ENCODE data around the gene CANT1.
A peak's percentile ranks its signal among the peaks of the same experiment; 100 is the strongest.

CANT1 gene

DNA sequence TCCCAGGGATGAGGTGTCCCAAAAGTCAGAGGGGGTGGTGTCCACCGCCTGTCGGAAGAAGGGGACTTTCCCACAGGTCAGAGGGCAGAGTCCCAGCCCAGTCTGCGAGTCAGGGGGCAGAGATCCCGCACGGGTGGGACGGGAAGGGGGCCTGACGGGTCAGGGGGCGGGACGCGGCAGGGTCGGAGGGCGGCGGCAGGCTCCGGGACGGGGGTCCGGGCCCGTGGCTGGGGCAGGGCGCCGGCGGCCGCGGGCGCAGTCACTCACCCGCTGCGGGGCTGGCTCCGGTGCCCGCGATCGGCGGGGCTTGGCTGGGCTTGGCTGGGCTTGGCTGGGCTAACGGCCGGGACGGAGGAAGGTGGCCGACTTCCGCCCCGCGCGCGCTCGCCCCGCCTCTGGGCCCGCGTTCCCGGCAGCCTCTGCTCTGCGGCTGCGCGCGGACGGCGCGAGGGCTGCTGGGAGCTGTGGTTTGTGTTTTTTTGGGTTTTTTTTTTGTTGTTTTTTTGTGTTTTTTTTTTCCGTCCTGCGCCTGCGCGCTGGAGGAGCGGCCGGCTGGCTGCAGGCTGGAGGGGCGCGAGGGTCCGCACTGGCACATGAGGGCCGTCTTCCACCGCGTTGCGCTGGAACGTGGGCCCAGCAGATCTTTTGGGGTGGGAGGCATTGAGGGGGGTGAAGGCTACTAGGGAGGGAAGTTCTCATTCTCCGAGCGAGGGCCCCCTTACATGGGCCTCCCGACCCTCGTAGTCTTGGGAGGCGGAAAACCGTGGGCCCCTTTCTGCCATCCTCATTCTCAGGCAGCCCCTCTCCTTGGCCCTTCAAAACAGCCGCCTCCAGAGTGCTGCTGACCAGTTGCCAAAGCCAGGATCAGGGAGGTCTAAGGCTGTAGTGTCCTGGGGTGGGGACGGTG, at the start of gene CANT1:
Gene CANT1, minus strand, starts transcription at position 368 of the 907 bp plus-strand sequence. CDS start 12,142 bp downstream, outside the sequence.
- DNase-seq (ENCODE audit: low read depth, low spot score): peak; percentile 93

DNA sequence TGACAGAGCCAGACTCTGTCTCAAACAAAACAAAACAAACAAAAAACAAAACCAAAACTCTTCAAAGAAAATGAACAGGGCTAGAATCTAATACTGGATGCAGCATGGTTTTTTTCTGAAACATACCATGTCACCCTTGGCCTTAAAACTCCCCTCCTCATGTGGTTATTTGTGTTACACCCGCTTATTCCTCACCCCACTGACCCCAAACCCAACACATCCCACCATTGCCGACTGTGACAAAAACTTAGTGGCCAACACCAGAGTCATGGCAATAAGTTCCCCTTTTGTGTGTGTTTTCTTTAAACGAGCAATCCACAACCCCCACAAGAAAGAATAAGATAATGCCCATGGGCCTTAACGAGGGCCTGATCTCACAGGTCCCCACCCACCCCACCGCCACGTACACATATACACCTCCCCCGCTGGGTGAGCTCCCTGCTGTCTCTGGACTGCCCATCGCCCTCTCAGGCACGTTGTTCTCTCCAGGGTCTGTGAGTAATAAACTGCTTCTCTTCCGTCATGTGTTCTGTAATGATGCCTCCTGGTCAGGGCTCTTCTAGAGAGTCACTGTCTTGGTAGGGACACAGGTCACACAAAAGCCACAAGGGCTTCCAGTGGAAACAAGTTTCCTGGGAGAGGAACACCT, 48.3 kb upstream of the CANT1 start:
- no peak for DNase-seq (ENCODE audit: low read depth, low spot score)

DNA sequence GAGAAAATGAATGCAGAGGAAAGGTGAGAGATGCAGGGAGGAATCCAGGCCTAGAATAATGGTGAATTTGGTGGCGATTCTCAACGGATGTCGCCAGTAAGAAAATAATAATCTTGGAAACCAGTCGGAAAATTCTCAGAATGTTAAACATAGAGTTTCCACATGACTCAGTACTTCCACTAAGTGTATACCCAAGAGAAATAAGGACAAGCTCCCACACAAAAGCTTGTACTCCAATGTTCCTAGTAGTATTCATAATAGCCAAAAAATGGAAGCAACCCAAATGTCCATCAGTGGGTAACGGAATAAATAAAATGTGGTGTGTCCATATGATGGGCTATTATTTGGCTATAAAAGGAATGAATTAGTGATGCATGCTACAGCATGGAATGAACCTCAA, 45.6 kb upstream of the CANT1 start:
- no peak for DNase-seq (ENCODE audit: low read depth, low spot score)

GRCh38 chr17:79054200-79054960, 44.8 kb upstream of the CANT1 start:
- no peak for DNase-seq (ENCODE audit: low read depth, low spot score)

GRCh38 chr17:79053251-79053925, 43.8 kb upstream of the CANT1 start:
- DNase-seq (ENCODE audit: low read depth, low spot score): no peak

- no peak for DNase-seq (ENCODE audit: low read depth, low spot score)
These were observed 42.6 kb upstream of the CANT1 start for GRCh38 chr17:79052131-79052530.

DNA sequence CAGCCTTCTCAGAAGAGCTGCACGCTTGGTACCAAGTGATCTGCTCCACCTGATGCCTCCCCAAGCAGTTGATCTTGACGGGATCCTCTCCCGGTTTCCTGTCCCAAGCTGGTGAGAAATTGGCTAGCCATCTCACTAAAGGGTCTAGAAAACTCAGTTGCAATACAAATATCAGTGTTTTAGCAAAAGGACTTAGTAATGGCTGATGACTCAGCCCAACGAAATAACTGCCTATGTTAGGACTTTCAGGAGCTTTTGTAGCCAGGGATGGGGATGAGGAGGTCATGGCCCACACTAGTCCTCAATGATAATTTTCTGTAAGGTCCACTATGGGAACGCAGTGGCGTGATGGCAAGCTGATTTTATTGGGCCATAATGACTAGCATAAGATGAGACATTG, 41.7 kb upstream of the CANT1 start:
- DNase-seq (ENCODE audit: low read depth, low spot score): no peak

GRCh38 chr17:79050551-79050950, 41.0 kb upstream of the CANT1 start:
- no peak for DNase-seq (ENCODE audit: low read depth, low spot score)

GRCh38 chr17:79049821-79050220, 40.3 kb upstream of the CANT1 start:
- no peak for DNase-seq (ENCODE audit: low read depth, low spot score)

DNA sequence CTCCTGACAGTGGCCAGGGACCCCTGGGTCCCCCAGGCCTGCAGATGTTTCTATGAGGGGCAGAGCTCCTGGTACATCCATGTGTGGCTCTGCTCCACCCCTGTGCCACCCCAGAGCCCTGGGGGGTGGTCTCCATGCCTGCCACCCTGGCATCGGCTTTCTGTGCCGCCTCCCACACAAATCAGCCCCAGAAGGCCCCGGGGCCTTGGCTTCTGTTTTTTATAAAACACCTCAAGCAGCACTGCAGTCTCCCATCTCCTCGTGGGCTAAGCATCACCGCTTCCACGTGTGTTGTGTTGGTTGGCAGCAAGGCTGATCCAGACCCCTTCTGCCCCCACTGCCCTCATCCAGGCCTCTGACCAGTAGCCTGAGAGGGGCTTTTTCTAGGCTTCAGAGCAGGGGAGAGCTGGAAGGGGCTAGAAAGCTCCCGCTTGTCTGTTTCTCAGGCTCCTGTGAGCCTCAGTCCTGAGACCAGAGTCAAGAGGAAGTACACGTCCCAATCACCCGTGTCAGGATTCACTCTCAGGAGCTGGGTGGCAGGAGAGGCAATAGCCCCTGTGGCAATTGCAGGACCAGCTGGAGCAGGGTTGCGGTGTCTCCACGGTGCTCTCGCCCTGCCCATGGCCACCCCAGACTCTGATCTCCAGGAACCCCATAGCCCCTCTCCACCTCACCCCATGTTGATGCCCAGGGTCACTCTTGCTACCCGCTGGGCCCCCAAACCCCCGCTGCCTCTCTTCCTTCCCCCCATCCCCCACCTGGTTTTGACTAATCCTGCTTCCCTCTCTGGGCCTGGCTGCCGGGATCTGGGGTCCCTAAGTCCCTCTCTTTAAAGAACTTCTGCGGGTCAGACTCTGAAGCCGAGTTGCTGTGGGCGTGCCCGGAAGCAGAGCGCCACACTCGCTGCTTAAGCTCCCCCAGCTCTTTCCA, 39.5 kb upstream of the CANT1 start:
- DNase-seq (ENCODE audit: low read depth, low spot score): no peak

DNA sequence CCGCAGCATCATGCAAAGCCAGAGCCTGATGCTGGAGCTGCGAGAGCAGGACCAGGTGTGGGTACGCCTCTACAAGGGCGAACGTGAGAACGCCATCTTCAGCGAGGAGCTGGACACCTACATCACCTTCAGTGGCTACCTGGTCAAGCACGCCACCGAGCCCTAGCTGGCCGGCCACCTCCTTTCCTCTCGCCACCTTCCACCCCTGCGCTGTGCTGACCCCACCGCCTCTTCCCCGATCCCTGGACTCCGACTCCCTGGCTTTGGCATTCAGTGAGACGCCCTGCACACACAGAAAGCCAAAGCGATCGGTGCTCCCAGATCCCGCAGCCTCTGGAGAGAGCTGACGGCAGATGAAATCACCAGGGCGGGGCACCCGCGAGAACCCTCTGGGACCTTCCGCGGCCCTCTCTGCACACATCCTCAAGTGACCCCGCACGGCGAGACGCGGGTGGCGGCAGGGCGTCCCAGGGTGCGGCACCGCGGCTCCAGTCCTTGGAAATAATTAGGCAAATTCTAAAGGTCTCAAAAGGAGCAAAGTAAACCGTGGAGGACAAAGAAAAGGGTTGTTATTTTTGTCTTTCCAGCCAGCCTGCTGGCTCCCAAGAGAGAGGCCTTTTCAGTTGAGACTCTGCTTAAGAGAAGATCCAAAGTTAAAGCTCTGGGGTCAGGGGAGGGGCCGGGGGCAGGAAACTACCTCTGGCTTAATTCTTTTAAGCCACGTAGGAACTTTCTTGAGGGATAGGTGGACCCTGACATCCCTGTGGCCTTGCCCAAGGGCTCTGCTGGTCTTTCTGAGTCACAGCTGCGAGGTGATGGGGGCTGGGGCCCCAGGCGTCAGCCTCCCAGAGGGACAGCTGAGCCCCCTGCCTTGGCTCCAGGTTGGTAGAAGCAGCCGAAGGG, 38.6 kb upstream of the CANT1 start:
- peak; percentile 33 for DNase-seq (ENCODE audit: low read depth, low spot score)

DNA sequence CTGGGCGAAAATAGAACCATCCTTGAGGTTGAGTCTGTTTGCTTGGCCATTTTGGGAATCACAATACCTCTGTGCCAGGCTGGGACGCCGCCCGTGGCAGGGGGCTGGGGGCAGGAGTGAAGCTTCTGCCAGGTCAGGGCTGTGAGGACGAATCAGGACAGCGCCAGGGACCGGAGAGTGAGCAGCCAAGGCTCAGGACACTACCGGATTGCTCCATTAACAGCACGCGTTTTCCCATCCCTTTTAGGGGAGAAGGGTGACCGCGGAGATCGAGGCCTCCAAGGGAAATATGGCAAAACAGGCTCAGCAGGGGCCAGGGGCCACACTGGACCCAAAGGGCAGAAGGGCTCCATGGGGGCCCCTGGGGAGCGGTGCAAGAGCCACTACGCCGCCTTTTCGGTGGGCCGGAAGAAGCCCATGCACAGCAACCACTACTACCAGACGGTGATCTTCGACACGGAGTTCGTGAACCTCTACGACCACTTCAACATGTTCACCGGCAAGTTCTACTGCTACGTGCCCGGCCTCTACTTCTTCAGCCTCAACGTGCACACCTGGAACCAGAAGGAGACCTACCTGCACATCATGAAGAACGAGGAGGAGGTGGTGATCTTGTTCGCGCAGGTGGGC, 37.8 kb upstream of the CANT1 start:
- no peak for DNase-seq (ENCODE audit: low read depth, low spot score)

DNA sequence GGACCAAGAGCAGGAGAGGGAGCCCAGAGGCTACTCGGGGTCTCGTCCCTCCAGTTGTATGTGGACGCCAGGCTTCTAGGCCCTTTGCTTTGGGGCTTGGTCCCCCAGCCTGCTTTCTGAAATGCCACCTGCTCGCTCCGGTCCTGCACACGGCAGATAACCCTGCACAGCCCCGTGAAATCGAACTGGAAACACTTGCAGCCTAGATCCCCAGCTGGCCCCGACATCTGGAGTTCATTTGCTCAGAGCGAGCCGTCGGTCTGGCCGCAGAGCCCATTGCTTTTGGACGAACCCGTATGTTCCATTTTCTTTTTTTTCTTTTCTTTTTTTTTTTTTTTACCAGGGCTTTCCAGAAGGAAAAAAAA, 37.3 kb upstream of the CANT1 start:
- no peak for DNase-seq (ENCODE audit: low read depth, low spot score)

GRCh38 chr17:79046197-79046915, 36.8 kb upstream of the CANT1 start:
- no peak for DNase-seq (ENCODE audit: low read depth, low spot score)

GRCh38 chr17:79045842-79046196, 36.3 kb upstream of the CANT1 start:
- peak; percentile 92 for DNase-seq (ENCODE audit: low read depth, low spot score)

DNA sequence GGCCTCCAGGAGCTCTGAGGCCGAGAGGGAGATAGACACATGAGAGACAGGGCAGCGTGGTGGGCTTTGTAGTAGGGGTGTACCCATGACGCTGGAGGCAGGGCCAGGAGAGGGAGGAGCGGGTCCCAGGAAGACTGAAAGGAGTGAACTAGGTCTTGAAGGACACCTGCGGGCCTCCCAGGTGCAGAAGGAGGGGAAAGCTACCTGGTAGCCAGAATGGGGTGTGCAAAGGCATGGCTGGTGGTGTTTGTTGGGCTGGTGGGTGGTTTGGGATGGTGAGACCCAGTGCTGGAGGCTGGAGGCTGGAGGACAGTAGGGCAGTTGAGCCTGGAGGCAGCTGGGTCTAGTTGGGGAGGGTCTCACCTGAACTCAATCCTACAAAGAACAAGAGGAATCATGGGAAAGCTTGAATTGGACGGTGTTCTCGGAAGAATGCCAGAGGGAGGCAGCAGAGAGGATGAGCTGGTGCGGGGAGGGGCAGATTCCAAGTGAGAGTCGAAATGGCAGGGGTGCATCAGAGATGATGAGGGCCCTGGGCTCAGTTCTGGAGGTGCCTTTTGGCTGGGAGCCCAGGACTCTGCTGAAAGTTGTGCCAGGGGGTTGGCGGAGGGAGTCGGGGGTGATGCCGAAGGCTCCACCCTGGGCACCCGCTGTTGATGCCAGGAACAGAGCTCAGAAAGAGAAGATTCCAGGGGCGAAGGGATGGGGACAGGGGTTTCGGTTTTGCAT, 35.6 kb upstream of the CANT1 start:
- no peak for DNase-seq (ENCODE audit: low read depth, low spot score)

DNA sequence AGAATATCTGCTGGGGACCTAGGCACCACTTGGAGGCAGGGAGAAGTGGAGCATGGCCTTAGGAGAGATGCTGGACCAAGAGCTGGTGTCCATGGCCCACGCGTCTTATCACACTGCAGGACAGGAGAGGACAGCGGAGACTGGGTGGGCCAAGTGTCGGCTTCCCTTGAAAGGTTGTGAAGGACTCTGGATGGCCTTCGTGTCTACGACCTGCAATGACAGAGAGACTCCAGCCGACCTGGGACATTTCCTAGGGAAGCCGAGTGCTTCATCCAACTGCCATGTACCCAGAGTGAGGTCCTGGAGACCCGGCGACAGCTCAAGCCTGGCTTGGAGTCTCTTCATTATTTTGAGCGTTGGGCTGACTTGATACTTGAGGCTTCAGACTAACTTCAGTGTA, 34.9 kb upstream of the CANT1 start:
- DNase-seq (ENCODE audit: low read depth, low spot score): no peak

DNA sequence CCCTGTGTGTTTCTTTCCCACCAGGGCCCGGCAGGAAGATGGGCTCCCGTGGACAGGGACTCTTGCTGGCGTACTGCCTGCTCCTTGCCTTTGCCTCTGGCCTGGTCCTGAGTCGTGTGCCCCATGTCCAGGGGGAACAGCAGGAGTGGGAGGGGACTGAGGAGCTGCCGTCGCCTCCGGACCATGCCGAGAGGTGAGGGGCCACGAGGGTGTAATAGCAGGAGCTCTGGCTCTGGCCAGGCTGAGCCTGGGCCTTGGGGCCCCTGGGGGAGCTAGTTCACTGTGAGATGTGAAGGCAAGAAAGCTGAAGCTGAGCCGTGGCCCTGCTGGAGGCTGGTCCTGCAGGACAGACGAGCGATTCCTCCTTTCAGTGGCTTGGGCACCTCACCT, 34.4 kb upstream of the CANT1 start:
- no peak for DNase-seq (ENCODE audit: low read depth, low spot score)
